Measurements from ENCODE around the gene LRP8. TPM values are rescaled to one million over a fixed set of nuclear protein-coding genes. Genes with fewer than 3 reads are reported as not detected.

The LRP8 gene
- polyA plus RNA-seq, 1 of the 3 experiments (the other 2 are of a cell fraction) = 19.9 TPM

- WGBS (ENCODE audit: low lambda C conversion rate) = 83% methylated on average over 2 of the region's 3 CpGs
- POLR2A ChIA-PET = no interaction called here
These were observed 32.6 kb downstream of the LRP8 start for GRCh38 chr1:53295295-53295694.

GRCh38 chr1:53294567-53294966 is 33.3 kb downstream of the LRP8 start:
- ChIA-PET POLR2A (no interaction called here), CTCF (interaction anchor here (1.4 to 3.3 kb wide), 3 partner anchors 16 to 98 kb away, joined by 3 to 21 read pairs (median 14); no protein-coding TSS in a partner anchor)
- H3K4me1 ChIP-seq (ENCODE audit: control insufficient read depth in 1 of 2, insufficient read depth in 2 of 2, low read depth in 1 of 2, low read length in 1 of 2) = peaks cover 4 to 64% of the 10 kb centered on the region in 2 experiments; a peak in 3 of 4 replicates
- H3K9me2 ChIP-seq = no peaks in the 10 kb centered on the region
- H3K36me3 ChIP-seq (replicated peaks in 1 of 2; ENCODE audit: control insufficient read depth in 1 of 2, insufficient read depth in 2 of 2, low read length in 1 of 2) = no peaks in the 10 kb centered on the region
- TF ChIP-seq YY1 (IDR thresholded peaks at IDR 0.05; ENCODE audit: low read depth) (no peak), EP300 (IDR thresholded peaks at IDR 0.05; ENCODE audit: borderline replicate concordance in 1 of 2, low read depth in 1 of 2, low read length in 1 of 2) (no peak), ELF1 (IDR thresholded peaks at IDR 0.05) (no peak), FOXJ3 (CRISPR knock-in tag; IDR thresholded peaks at IDR 0.05) (no peak), NFIC (IDR thresholded peaks at IDR 0.05; ENCODE audit: borderline replicate concordance) (no peak), JUND (IDR thresholded peaks at IDR 0.05) (no peak), PBX3 (IDR thresholded peaks at IDR 0.05) (no peak), FOSL2 (IDR thresholded peaks at IDR 0.05; ENCODE audit: borderline replicate concordance, low read depth) (no peak), GATA2 (CRISPR knock-in tag; IDR thresholded peaks at IDR 0.05) (no peak), TCF12 (IDR thresholded peaks at IDR 0.05) (no peak), CHD2 (IDR thresholded peaks at IDR 0.05; ENCODE audit: low read length, partially characterized antibody) (no peak), FOXM1 (IDR thresholded peaks at IDR 0.05; ENCODE audit: low read depth) (no peak), USF1 (IDR thresholded peaks at IDR 0.05; ENCODE audit: borderline replicate concordance, low read depth) (no peak)
- H2AFZ ChIP-seq (ENCODE audit: low read depth) = no peak overlapping the region
- H3K4me2 ChIP-seq = no peak overlapping the region
- H3K27me3 ChIP-seq (ENCODE audit: insufficient read depth) = no peaks in the 10 kb centered on the region
- no peak for DNase-seq
- 91% methylated on average over 9 of the region's 9 CpGs for WGBS (ENCODE audit: low lambda C conversion rate)
- no peak overlapping the region for H3K4me3 ChIP-seq (ENCODE audit: low read depth in 2 of 2, low read length in 1 of 2)
- no peaks in the 10 kb centered on the region for H3K79me2 ChIP-seq (ENCODE audit: insufficient read depth)
- no peak overlapping the region; a peak in 1 of 4 replicates for H3K27ac ChIP-seq (ENCODE audit: low read depth in 2 of 2, low read length in 1 of 2)
- H3F3A ChIP-seq (replicated peaks; ENCODE audit: insufficient read depth) = no peaks in the 10 kb centered on the region
- no peaks in the 10 kb centered on the region for H4K20me1 ChIP-seq (ENCODE audit: insufficient read depth)
- H3K9ac ChIP-seq = no peak overlapping the region
- H3K9me3 ChIP-seq = no peaks in the 10 kb centered on the region

More at GRCh38 chr1:53295295-53295694, 32.6 kb downstream of the LRP8 start:
- Histone ChIP-seq H3K36me3 (replicated peaks in 1 of 2; ENCODE audit: control insufficient read depth in 1 of 2, insufficient read depth in 2 of 2, low read length in 1 of 2) (no peaks in the 10 kb centered on the region), H3K4me1 (ENCODE audit: control insufficient read depth in 1 of 2, insufficient read depth in 2 of 2, low read depth in 1 of 2, low read length in 1 of 2) (peaks cover 4 to 69% of the 10 kb centered on the region in 2 experiments; a peak in 3 of 4 replicates), H3K9ac (no peak overlapping the region), H3K79me2 (ENCODE audit: insufficient read depth) (no peaks in the 10 kb centered on the region), H3K9me3 (no peaks in the 10 kb centered on the region), H3K4me2 (no peak overlapping the region), H2AFZ (ENCODE audit: low read depth) (no peak overlapping the region), H3K4me3 (ENCODE audit: low read depth in 2 of 2, low read length in 1 of 2) (no peak overlapping the region), H3K27ac (ENCODE audit: low read depth in 2 of 2, low read length in 1 of 2) (no peak overlapping the region; a peak in 1 of 4 replicates), H4K20me1 (ENCODE audit: insufficient read depth) (no peaks in the 10 kb centered on the region), H3K27me3 (ENCODE audit: insufficient read depth) (no peaks in the 10 kb centered on the region), H3F3A (replicated peaks; ENCODE audit: insufficient read depth) (no peaks in the 10 kb centered on the region), H3K9me2 (no peaks in the 10 kb centered on the region)
- TF ChIP-seq ELF1 (IDR thresholded peaks at IDR 0.05) (no peak), FOXJ3 (CRISPR knock-in tag; IDR thresholded peaks at IDR 0.05) (no peak), FOSL2 (IDR thresholded peaks at IDR 0.05; ENCODE audit: borderline replicate concordance, low read depth) (no peak), GABPA (IDR thresholded peaks at IDR 0.05; ENCODE audit: low read depth) (no peak), PBX3 (IDR thresholded peaks at IDR 0.05) (no peak), TAF1 (IDR thresholded peaks at IDR 0.05; ENCODE audit: borderline replicate concordance, low read depth, low read length) (no peak)
- CTCF ChIA-PET = interaction anchor here (1.4 to 3.3 kb wide), 4 partner anchors 17 to 98 kb away, joined by 3 to 21 read pairs (median 11); no protein-coding TSS in a partner anchor
- no peak for DNase-seq

Measured in SK-N-SH (cell line).